Endothelial cell of umbilical vein (primary cell): ENCODE data around the gene MID2. TPM values are rescaled to one million over a fixed set of nuclear protein-coding genes. Genes with fewer than 3 reads are reported as not detected.

Experiments used
- BruUV-seq: library from RNA; stranded (reverse); fragments of 400-500 nt; replicated peaks from 2 replicates; lab custom pipeline; 2021; lab: Mats Ljungman, UMichigan
- CTCF ChIA-PET: fragments of 300-600, 350-600 bp; sonication (Branson Sonifier 250); formaldehyde crosslinking; loops from one replicate; lab custom pipeline; 2021; ENCODE audit warnings: antibody characterized with exemption, inconsistent platforms; lab: Charles Lee
- POLR2A ChIA-PET: fragments of 300-600, 350-600 bp; sonication (Branson Sonifier 250); formaldehyde crosslinking; loops from one replicate; lab custom pipeline; 2021; ENCODE audit warnings: antibody characterized with exemption, inconsistent platforms; lab: Charles Lee
- DNase-seq: peaks from one replicate; pipeline ENCODE4 v3.0.0-alpha.2; 2011; ENCODE audit warnings: low read depth, low spot score
- FAIRE-seq: peaks from 2 replicates; lab custom pipeline; 2011; peaks lifted over from hg19 to GRCh38; lab: Jason Lieb, UNC
- H2AFZ ChIP-seq: 2 replicates; pipeline ENCODE4 v1.6.0; 2012; ENCODE audit warnings: low read depth, low read length, control low read depth, inconsistent platforms
- H3K27ac ChIP-seq: 2 replicates; pipeline ENCODE4 v1.5.1; 2011; ENCODE audit warnings: low read depth, mild to moderate bottlenecking, control low read depth, low read length, moderate library complexity; ENCODE audit not compliant: insufficient read depth
- H3K27me3 ChIP-seq, 2 experiments: 2 replicates each; pipeline versions ENCODE4 v1.6.0 to v1.6.1; 2011; ENCODE audit warnings: low read length in 2 of 2, mixed read lengths in 1 of 2; ENCODE audit not compliant: control insufficient read depth in 2 of 2, insufficient read depth in 2 of 2
- H3K36me3 ChIP-seq, 2 experiments: 2 replicates in 1 of 2; 3 replicates in 1 of 2; pipeline ENCODE4 v1.5.1; 2011; ENCODE audit warnings: low read length in 2 of 2, mild to moderate bottlenecking in 1 of 2, moderate library complexity in 1 of 2; ENCODE audit not compliant: control insufficient read depth in 2 of 2, insufficient read depth in 2 of 2; ENCODE audit errors: extremely low read depth in 1 of 2
- H3K4me1 ChIP-seq: 3 replicates; pipeline ENCODE4 v1.5.1; 2011; ENCODE audit warnings: mild to moderate bottlenecking, low read length; ENCODE audit not compliant: control insufficient read depth, insufficient read depth; ENCODE audit errors: extremely low read depth
- H3K4me2 ChIP-seq: 2 replicates; pipeline ENCODE4 v1.6.1; 2011; ENCODE audit warnings: low read length, control low read depth, mixed read lengths; ENCODE audit not compliant: insufficient read depth
- H3K4me3 ChIP-seq, 3 experiments: fragments of 200-600 bp in 1 of 3; sonication (generic), shearing (Covaris generic) in 1 of 3; replicated peaks in 1 of 3; 2 replicates each; pipeline ENCODE4 v1.5.1; 2011 to 2016; ENCODE audit warnings: control low read depth in 3 of 3, low read length in 3 of 3, mild to moderate bottlenecking in 2 of 3, inconsistent platforms in 1 of 3, low read depth in 1 of 3, moderate library complexity in 1 of 3; ENCODE audit not compliant: insufficient read depth in 1 of 3
- H3K79me2 ChIP-seq: 2 replicates; pipeline ENCODE4 v1.6.0; 2012; ENCODE audit warnings: low read length, inconsistent platforms; ENCODE audit not compliant: control insufficient read depth, insufficient read depth
- H3K9ac ChIP-seq: replicated peaks from 2 replicates; pipeline ENCODE3; 2011; ENCODE audit warnings: low read length, control low read depth; ENCODE audit not compliant: insufficient read depth; ENCODE audit errors: extremely low read depth
- H3K9me1 ChIP-seq: replicated peaks from 3 replicates; pipeline ENCODE4 v1.6.0; 2011; ENCODE audit warnings: mild to moderate bottlenecking, low read length; ENCODE audit not compliant: control insufficient read depth, insufficient read depth; ENCODE audit errors: extremely low read depth
- H3K9me3 ChIP-seq: replicated peaks from 2 replicates; pipeline ENCODE4 v1.5.1; 2012; ENCODE audit warnings: low read length, inconsistent platforms; ENCODE audit not compliant: control insufficient read depth, insufficient read depth
- H4K20me1 ChIP-seq: replicated peaks from 2 replicates; pipeline ENCODE3; 2011; ENCODE audit warnings: mild to moderate bottlenecking, low read length; ENCODE audit not compliant: control insufficient read depth, insufficient read depth; ENCODE audit errors: extremely low read depth
- CTCF ChIP-seq, 2 donors: IDR thresholded peaks; 1 replicate in 1 of 2; 2 replicates in 1 of 2; pipeline ENCODE4 v1.5.1; 2011; ENCODE audit warnings: low read length in 2 of 2, mild to moderate bottlenecking in 2 of 2, moderate library complexity in 2 of 2, control low read depth in 1 of 2, inconsistent platforms in 1 of 2, low read depth in 1 of 2; ENCODE audit not compliant: insufficient read depth in 1 of 2; ENCODE audit errors: extremely low read depth in 1 of 2
- EZH2 ChIP-seq: IDR thresholded peaks from 2 replicates; pipeline ENCODE4 v1.6.1; 2012; ENCODE audit warnings: borderline replicate concordance, low read depth, mild to moderate bottlenecking, moderate library complexity, low read length, inconsistent platforms; ENCODE audit not compliant: severe bottlenecking
- FOS ChIP-seq: IDR thresholded peaks from 2 replicates; pipeline ENCODE4 v1.6.1; 2011; ENCODE audit warnings: mild to moderate bottlenecking, low read length, moderate library complexity, borderline replicate concordance; ENCODE audit not compliant: insufficient read depth
- GATA2 ChIP-seq: IDR thresholded peaks from 2 replicates; pipeline ENCODE4 v1.7.0; 2011; ENCODE audit warnings: low read depth, mild to moderate bottlenecking, moderate library complexity, mixed read lengths, low read length; ENCODE audit not compliant: insufficient read length, insufficient read depth
- JUN ChIP-seq: IDR thresholded peaks from 2 replicates; pipeline ENCODE4 v1.6.1; 2011; ENCODE audit warnings: borderline replicate concordance, low read depth; ENCODE audit not compliant: insufficient read length, insufficient read depth
- MAX ChIP-seq: IDR thresholded peaks from 2 replicates; pipeline ENCODE4 v1.6.1; 2011; ENCODE audit not compliant: insufficient read depth, insufficient read length
- MYC ChIP-seq: IDR thresholded peaks from one replicate; pipeline ENCODE4 v1.6.1; 2011; ENCODE audit warnings: mild to moderate bottlenecking, low read depth, low read length
- POLR2A ChIP-seq: IDR thresholded peaks from 2 replicates; pipeline ENCODE4 v1.6.1; 2012; ENCODE audit warnings: low read depth, mild to moderate bottlenecking, control low read depth, low read length
- POLR2AphosphoS5 ChIP-seq: IDR thresholded peaks from 2 replicates; pipeline ENCODE4 v1.6.1; 2012; ENCODE audit warnings: low read depth, mild to moderate bottlenecking, control low read depth, low read length, moderate library complexity; ENCODE audit not compliant: insufficient read depth
- dilution Hi-C: fragments of 300-500 bp; cut with MboI; formaldehyde crosslinking; loops from one replicate; pipeline ENCODE4 v1.15.0; 2019; ENCODE audit warnings: low sequenced_read_pairs; ENCODE audit not compliant: extremely low pct_ligation_motif_present
- intact Hi-C: fragments of 100-400 bp; cut with micrococcal nuclease; formaldehyde crosslinking; loops from one replicate; pipeline ENCODE4 v1.10.0; 2022
- polyA plus RNA-seq, 4 experiments: library from polyadenylated mRNA; depleted of rRNA in 3 of 4; stranded (reverse) in 3 of 4; unstranded in 1 of 4; fragments of >200 nt; gene quantifications; 2 replicates each; pipeline versions ENCODE4 v1.2.1 to v1.2.3, GENCODE V29; 2011 to 2012; ENCODE audit warnings: missing spikeins in 1 of 4
- total RNA-seq: library from RNA; stranded (reverse); gene quantifications from 2 replicates; pipeline ENCODE4 v1.2.3, GENCODE V29; 2021

MID2 gene
- total and polyA plus RNA-seq, 2 donors (not counting 3 experiments of a cell fraction or from before 2014, with no cell fraction given): 16.4 to 25.3 TPM

GRCh38 chrX:107831071-107831730 lies 5.5 kb downstream of the MID2 start:
- TF ChIP-seq MAX: no peak
- no peak for TF ChIP-seq EZH2
- no peak for TF ChIP-seq POLR2AphosphoS5
- TF ChIP-seq CTCF (IDR thresholded peaks at IDR 0.05; ENCODE audit: extremely low read depth in 1 of 2, insufficient read depth in 1 of 2, low read depth in 1 of 2, low read length in 2 of 2): no peak
- no peak for TF ChIP-seq POLR2A
- no peak for TF ChIP-seq MYC
- no peak for TF ChIP-seq FOS
- no peak for TF ChIP-seq GATA2
- no peak for TF ChIP-seq JUN
- no peak for FAIRE-seq
- Histone ChIP-seq H3K4me1 (peaks cover 4% of the 10 kb centered on the region), H3K9me3 (no peaks in the 10 kb centered on the region), H3K27ac (no peak overlapping the region), H3K9me1 (no peaks in the 10 kb centered on the region), H3K27me3 (no peaks in the 10 kb centered on the region), H3K4me3 (no peak overlapping the region), H3K4me2 (no peak overlapping the region), H4K20me1 (no peaks in the 10 kb centered on the region), H3K79me2 (peaks cover 39% of the 10 kb centered on the region), H2AFZ (no peak overlapping the region), H3K36me3 (no peaks in the 10 kb centered on the region), H3K9ac (no peak overlapping the region)
- ChIA-PET CTCF (no interaction called here), POLR2A (no interaction called here)
- intact Hi-C loops: no loop called here
- no peak for DNase-seq
- no TSS peak for BruUV-seq
- dilution Hi-C loops: no loop called here
